Measurements from ENCODE around the gene DBNDD2.
A peak's percentile ranks its signal among the peaks of the same experiment; 100 is the strongest.

DBNDD2 gene

DNA sequence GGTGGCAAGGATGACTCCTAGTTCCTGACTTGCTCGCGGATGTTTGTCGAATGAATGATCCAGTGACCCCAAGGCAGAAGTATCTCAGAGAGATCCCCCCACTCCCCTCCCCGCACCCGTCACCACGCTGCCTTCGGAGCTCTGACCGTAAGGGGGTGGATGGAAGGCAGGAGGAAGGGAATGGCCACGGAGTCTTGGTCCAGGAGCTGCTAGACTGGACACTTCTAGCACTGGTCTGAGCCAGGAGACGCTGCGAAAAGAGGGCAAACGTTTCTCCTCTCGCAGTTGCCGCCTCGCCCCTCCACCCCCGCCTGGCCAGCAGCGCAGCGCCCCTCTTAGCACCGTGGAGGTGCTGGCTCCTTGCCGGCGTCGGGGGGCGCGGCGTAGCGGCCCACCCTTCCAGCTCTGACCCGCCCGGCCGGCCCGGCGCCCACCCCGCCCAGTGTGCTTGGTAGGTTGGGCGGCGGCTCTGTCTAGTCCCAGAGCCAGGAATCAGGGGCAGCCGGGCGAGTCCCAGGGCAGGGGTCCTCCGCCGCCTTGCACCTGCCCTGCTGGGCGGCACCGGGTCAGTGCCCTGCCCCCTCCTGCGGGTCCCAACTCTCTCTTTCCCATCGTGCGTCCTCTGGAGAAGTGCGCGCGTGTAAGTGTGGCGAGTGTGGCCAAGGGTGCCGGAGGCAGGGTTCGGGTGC is 2.4 kb upstream of the DBNDD2 start:
- no peak for DNase-seq (ENCODE audit: low read depth)
- H3K4me3 ChIP-seq (ENCODE audit: control insufficient read depth, low read depth, low read length): peak overlapping the region; percentile 70
- TF ChIP-seq, protein P1, sequence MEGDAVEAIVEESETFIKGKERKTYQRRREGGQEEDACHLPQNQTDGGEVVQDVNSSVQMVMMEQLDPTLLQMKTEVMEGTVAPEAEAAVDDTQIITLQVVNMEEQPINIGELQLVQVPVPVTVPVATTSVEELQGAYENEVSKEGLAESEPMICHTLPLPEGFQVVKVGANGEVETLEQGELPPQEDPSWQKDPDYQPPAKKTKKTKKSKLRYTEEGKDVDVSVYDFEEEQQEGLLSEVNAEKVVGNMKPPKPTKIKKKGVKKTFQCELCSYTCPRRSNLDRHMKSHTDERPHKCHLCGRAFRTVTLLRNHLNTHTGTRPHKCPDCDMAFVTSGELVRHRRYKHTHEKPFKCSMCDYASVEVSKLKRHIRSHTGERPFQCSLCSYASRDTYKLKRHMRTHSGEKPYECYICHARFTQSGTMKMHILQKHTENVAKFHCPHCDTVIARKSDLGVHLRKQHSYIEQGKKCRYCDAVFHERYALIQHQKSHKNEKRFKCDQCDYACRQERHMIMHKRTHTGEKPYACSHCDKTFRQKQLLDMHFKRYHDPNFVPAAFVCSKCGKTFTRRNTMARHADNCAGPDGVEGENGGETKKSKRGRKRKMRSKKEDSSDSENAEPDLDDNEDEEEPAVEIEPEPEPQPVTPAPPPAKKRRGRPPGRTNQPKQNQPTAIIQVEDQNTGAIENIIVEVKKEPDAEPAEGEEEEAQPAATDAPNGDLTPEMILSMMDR (IDR thresholded peaks at IDR 0.05; ENCODE audit: control insufficient read depth, insufficient read depth, low read depth, low read length, missing control alignments): no peak

DNA sequence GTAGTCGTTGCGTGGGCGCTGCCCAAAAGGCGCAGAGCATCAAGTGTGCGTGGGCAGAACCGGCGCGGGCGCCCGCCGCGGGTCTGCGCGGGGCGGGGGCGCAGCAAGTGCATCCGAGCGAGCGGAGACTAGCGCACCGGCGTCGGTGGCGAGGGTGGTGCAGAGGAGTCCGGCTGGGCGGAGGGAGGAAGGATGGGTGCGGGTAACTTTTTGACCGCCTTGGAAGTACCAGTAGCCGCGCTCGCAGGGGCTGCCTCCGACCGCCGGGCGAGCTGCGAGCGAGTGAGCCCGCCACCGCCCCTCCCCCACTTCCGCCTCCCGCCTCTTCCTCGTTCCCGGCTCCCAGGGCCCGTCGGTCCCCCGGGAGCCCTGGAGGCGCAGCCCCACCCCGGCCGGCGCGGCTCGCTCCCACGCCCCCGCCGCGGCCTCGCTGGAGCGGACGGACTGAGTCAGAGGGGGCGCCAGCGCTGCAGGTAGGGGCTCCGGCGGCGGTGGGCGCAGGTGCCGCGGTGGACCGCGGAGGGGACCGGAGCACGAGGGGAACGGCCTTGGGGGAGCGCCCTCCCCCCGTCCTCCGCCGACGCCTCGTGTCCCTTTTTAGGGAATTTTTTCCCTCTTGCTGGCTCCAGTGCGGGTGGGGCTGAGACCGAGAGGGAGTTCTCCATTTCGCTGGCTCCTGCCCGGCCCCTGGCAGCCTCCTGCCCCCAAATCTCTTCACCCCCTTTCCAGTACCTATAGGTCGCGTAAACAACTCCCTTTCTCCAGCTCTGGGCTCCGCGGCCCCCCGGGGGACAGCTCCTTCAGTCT is 1.6 kb upstream of the DBNDD2 start:
- H3K4me3 ChIP-seq (ENCODE audit: control insufficient read depth, low read depth, low read length): peak overlapping the region; percentile 70
- TF ChIP-seq, protein P1 (IDR thresholded peaks at IDR 0.05; ENCODE audit: control insufficient read depth, insufficient read depth, low read depth, low read length, missing control alignments): no peak
- no peak for DNase-seq (ENCODE audit: low read depth)

DNA sequence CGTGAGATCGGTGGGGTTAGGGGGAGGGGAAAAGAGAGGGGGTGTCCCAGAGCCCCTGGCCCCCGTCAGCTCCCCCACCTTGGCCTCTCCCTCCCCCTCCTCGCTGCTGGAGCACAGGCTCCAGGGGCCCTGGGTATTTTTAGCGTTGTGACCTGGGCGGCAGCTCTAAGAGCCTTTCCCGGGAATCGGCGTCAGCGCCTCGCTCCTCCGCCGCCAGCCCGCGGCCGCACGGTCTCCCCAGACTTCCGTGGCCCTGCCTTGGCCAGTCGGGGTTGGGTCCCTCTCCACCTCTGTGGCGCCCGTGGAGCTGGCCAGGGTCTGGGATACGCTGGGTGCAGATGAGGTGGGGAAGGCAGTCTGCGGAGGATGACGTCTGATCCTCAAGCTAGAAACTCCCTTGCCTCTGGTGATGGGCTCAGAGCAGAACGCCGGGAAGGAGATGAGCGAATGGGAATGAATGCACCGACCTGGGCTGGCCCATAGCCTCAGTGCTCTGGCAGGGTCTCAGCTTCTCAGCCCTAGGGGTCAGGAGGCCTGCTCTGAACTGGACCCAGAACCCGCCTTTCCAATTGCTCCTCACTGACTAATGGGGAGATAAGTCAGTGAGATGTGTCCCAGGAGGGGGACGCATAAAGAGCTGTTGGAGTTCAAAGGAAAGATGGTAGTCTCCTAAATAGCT is 883 bp upstream of the DBNDD2 start:
- TF ChIP-seq, protein P1 (IDR thresholded peaks at IDR 0.05; ENCODE audit: control insufficient read depth, insufficient read depth, low read depth, low read length, missing control alignments): no peak
- peak overlapping the region; percentile 70 for H3K4me3 ChIP-seq (ENCODE audit: control insufficient read depth, low read depth, low read length)
- no peak for DNase-seq (ENCODE audit: low read depth)

DNA sequence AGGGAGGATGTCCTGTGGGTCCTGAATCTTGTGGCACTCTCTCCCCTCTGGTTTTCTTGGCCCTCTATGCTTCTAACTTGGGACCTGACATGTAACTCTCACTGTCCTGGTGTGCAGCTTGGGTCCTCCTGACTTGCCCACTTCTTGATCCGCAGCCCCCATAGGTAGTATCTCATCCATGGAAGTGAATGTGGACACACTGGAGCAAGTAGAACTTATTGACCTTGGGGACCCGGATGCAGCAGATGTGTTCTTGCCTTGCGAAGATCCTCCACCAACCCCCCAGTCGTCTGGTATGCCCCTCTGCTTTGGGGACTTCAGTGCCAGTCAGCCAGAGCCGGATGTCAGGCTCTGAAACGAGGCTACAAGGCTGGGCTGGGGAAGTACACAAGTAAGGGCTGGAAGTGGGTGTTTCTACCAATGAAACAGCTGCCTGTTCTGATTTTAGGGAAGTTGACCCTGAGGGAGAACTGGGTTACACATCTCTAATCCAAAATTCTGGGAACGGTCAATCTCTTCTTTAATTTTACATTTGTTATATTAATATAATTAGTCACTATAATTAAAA is 641 bp downstream of the DBNDD2 start:
- TF ChIP-seq, protein P1 (IDR thresholded peaks at IDR 0.05; ENCODE audit: control insufficient read depth, insufficient read depth, low read depth, low read length, missing control alignments): no peak
- H3K4me3 ChIP-seq (ENCODE audit: control insufficient read depth, low read depth, low read length): no peak overlapping the region
- DNase-seq (ENCODE audit: low read depth): no peak

DNA sequence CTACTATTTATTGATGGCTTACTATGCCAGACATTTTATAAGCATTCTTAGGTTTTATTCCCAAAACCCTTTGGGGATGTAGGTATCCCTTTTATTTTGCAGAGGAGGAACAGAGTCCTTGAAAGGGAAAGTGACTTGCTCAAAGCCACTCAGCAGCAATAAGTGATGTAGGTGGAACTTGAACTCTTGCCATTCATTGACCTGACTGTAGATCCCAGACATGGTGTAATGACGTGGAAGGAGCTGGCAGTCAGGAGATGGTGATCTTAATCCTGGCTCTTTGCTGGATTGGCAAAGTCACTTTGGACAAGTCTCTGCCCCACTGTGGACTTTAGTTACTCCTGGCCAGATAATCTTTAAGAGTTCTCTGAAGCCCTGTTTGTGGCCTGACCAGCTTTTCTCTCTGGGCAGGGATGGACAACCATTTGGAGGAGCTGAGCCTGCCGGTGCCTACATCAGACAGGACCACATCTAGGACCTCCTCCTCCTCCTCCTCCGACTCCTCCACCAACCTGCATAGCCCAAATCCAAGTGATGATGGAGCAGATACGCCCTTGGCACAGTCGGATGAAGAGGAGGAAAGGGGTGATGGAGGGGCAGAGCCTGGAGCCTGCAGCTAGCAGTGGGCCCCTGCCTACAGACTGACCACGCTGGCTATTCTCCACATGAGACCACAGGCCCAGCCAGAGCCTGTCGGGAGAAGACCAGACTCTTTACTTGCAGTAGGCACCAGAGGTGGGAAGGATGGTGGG is 1.6 kb downstream of the DBNDD2 start:
- no peak for DNase-seq (ENCODE audit: low read depth)
- no peak overlapping the region for H3K4me3 ChIP-seq (ENCODE audit: control insufficient read depth, low read depth, low read length)
- TF ChIP-seq, protein P1 (IDR thresholded peaks at IDR 0.05; ENCODE audit: control insufficient read depth, insufficient read depth, low read depth, low read length, missing control alignments): no peak

DNA sequence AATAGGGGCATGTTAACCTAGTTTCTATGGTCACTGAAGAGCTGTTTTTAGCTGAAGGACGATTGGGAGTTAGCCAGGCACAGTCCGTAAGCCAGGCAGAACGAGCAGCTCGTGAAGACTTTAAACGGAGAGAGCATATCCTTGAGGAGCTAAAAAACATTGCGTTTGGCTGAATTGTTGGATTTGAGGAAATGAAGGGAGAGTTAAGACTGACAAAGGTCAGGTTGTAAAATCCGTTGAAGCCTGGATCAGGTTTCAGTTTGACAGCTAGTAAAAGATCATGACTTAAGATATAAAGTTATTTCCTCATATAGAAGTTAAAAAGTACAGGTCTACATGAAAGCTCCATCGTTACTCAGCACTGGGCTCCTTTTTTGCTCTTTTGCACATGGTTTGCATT is 2.8 kb downstream of the DBNDD2 start:
- no peak for DNase-seq (ENCODE audit: low read depth)
- TF ChIP-seq, protein P1 (IDR thresholded peaks at IDR 0.05; ENCODE audit: control insufficient read depth, insufficient read depth, low read depth, low read length, missing control alignments): no peak

More for the DNA sequence above, 2.8 kb downstream of the DBNDD2 start:
- H3K4me3 ChIP-seq (ENCODE audit: control insufficient read depth, low read depth, low read length): no peak overlapping the region
